Limb (tissue), 2 donors: ENCODE data around the gene POLD1.
"Not testable (repeated sequence)": the region's sequence is repeated elsewhere in the genome, so short reads cannot be mapped to it uniquely, and the experiment has no call there.

Source experiments
- DNase-seq, 2 donors: peaks; one replicate each; pipeline ENCODE4 v3.0.0-alpha.2; 2016; ENCODE audit errors: extremely low spot score in 2 of 2

POLD1 gene

GRCh38 chr19:50390952-50391351 is 6.8 kb downstream of the POLD1 start:
- not testable (repeated sequence) for DNase-seq

- DNase-seq, result no peak
Measured at GRCh38 chr19:50392759-50393158, 8.6 kb downstream of the POLD1 start.

GRCh38 chr19:50393589-50393988 is 9.4 kb downstream of the POLD1 start:
- DNase-seq, result no peak

- DNase-seq, result no peak
Measured at GRCh38 chr19:50394017-50394416, 9.9 kb downstream of the POLD1 start.

GRCh38 chr19:50398675-50399367 is 14.7 kb downstream of the POLD1 start:
- no peak for DNase-seq

- DNase-seq, result no peak
Measured at GRCh38 chr19:50399368-50399745, 15.2 kb downstream of the POLD1 start.

- no peak for DNase-seq
Measured at GRCh38 chr19:50401605-50402450, 17.7 kb downstream of the POLD1 start.

- DNase-seq, result no peak
Measured at GRCh38 chr19:50402544-50403301, 18.6 kb downstream of the POLD1 start.

- no peak for DNase-seq
Measured at GRCh38 chr19:50406156-50406820, 22.1 kb downstream of the POLD1 start.

GRCh38 chr19:50406829-50407228 is 22.7 kb downstream of the POLD1 start:
- DNase-seq, result no peak

GRCh38 chr19:50409347-50409746 is 25.2 kb downstream of the POLD1 start:
- no peak for DNase-seq

- no peak for DNase-seq
Measured at GRCh38 chr19:50410109-50410508, 26.0 kb downstream of the POLD1 start.

GRCh38 chr19:50412419-50412818 is 28.3 kb downstream of the POLD1 start:
- no peak for DNase-seq

- no peak for DNase-seq
Measured at GRCh38 chr19:50413096-50413495, 28.9 kb downstream of the POLD1 start.

GRCh38 chr19:50413531-50413930 is 29.4 kb downstream of the POLD1 start:
- no peak for DNase-seq

GRCh38 chr19:50414864-50415660 is 30.9 kb downstream of the POLD1 start:
- peak; percentile 58 to 85 for DNase-seq

- no peak for DNase-seq
Measured at GRCh38 chr19:50415661-50416033, 31.5 kb downstream of the POLD1 start.

GRCh38 chr19:50416034-50416977 is 32.2 kb downstream of the POLD1 start:
- DNase-seq, result no peak
